Pancreas (tissue), 10 donors: ENCODE measurements around the gene ADAMTS2. TPM values are rescaled to one million over a fixed set of nuclear protein-coding genes. Genes with fewer than 3 reads are reported as not detected.

Experiments
- ATAC-seq, 4 donors: fragments of 200-7000 bp; cut with Tn5 transposase; one replicate each; pipeline versions ENCODE4 v1.8.0 to v1.9.1; 2020; ENCODE audit warnings: mild to moderate bottlenecking in 4 of 4, moderate library complexity in 4 of 4
- DNase-seq, 6 donors: peaks; one replicate each; pipeline ENCODE4 v3.0.0-alpha.2; 2020
- FAIRE-seq: peaks from 2 replicates; lab custom pipeline; 2012; peaks lifted over from hg19 to GRCh38; lab: Jason Lieb, UNC
- H3K27ac ChIP-seq, 4 donors: fragments of 200-600 bp; sonication (generic); 1 replicate in 3 of 4; 2 replicates in 1 of 4; pipeline versions ENCODE4 v1.5.0 to v1.8.0; 2020
- H3K27me3 ChIP-seq, 4 donors: fragments of 200-600 bp; one replicate each; pipeline ENCODE4 v1.8.0; 2021
- H3K36me3 ChIP-seq, 3 donors: fragments of 200-600 bp; sonication (generic) in 1 of 3; one replicate each; pipeline versions ENCODE4 v1.5.0 to v1.8.0; 2020 to 2021
- H3K4me1 ChIP-seq, 3 donors: fragments of 200-600 bp; one replicate each; pipeline ENCODE4 v1.8.0; 2021
- H3K4me3 ChIP-seq, 4 donors: fragments of 200-600 bp; sonication (generic) in 2 of 4; one replicate each; pipeline versions ENCODE4 v1.5.0 to v1.8.0; 2020 to 2021
- H3K9me3 ChIP-seq, 4 donors: fragments of 200-600 bp; one replicate each; pipeline ENCODE4 v1.8.0; 2021
- CTCF ChIP-seq, 4 donors: fragments of 200-600 bp; sonication (generic) in 3 of 4; IDR thresholded peaks; one replicate each; pipeline versions ENCODE4 v1.5.0 to v1.8.0; 2021; ENCODE audit warnings: antibody characterized with exemption in 4 of 4
- WGBS, 2 donors: extraction: QIAGEN DNeasy Blood & Tissue Kit; methylation state at CpG; one replicate each; pipeline ENCODE4 v1.1.7; 2013; 5-methylcytosine and 5-hydroxymethylcytosine counted together
- intact Hi-C, 3 donors: fragments of 100-400 bp; cut with DNase I; formaldehyde crosslinking; loops; one replicate each; pipeline versions ENCODE4 v1.11.1 to v1.14.2; 2022
- polyA plus RNA-seq, 2 donors: library from polyadenylated mRNA; stranded (reverse); fragments of 200-250 nt; gene quantifications; one replicate each; pipeline ENCODE4 v1.2.3, GENCODE V29; 2013
- total RNA-seq, 6 donors: library from RNA; stranded (reverse); fragmentation: NEBNext Ultra II Directional in 4 of 6; extraction: Animal tissue kit (Norgen Biotek cat#: 25700) in 4 of 6; gene quantifications; one replicate each; pipeline versions ENCODE4 v1.2.1 to v1.2.4, GENCODE V29; 2021 to 2023
- donor health status: healthy with polysubstance abuse.
- donor health status: DM: no; HTN: no; CAD: no; lungs with moderate emphysema.
- donor health status: DM: no; HTN: no; CAD: no.
- donor health status: control.
- donor health status: control.
- donor health status: Bipolar disorder and iron deficiency.
- donor health status: DM: yes; HTN: yes; CAD: no.
- donor health status: DM: no; HTN: no; CAD: no.
- donor health status: DM: no; HTN: no; CAD: no.
- donor health status: DM: yes; HTN: yes; CAD: no.

ADAMTS2 gene
- total and polyA plus RNA-seq, 8 donors: 1.3 to 18.5 (median 5.8) TPM

GRCh38 chr5:179322071-179323025 is 22.9 kb downstream of the ADAMTS2 start:
- Histone ChIP-seq H3K27me3 (peaks cover 0 to 3% (median 0%) of the 10 kb centered on the region in 4 donors), H3K27ac (no peak overlapping the region), H3K4me1 (no peaks in the 10 kb centered on the region), H3K4me3 (no peak overlapping the region), H3K36me3 (no peaks in the 10 kb centered on the region), H3K9me3 (no peaks in the 10 kb centered on the region)
- FAIRE-seq (no peak), ATAC-seq (peak in 1 of 4 donors; percentile 16), DNase-seq (peak in 2 of 6 donors; percentile 39 to 52)
- TF ChIP-seq CTCF (IDR thresholded peaks at IDR 0.05): no peak
- intact Hi-C loops: no loop called here
- WGBS, 2 donors: 58 to 68% methylated on average over 32 of the region's 32 CpGs

- 65 to 72% methylated on average over 13 of the region's 13 CpGs for WGBS, 2 donors
- no peak for FAIRE-seq
- H3K4me1 ChIP-seq: no peaks in the 10 kb centered on the region
- H3K4me3 ChIP-seq: no peak overlapping the region
- H3K27me3 ChIP-seq: no peaks in the 10 kb centered on the region
- H3K36me3 ChIP-seq: no peaks in the 10 kb centered on the region
- no peak for ATAC-seq
- H3K27ac ChIP-seq: no peak overlapping the region
- no peaks in the 10 kb centered on the region for H3K9me3 ChIP-seq
- TF ChIP-seq CTCF (IDR thresholded peaks at IDR 0.05): no peak
- intact Hi-C loops: no loop called here
- DNase-seq: peak in 2 of 6 donors; percentile 29 to 40
These were observed 23.9 kb downstream of the ADAMTS2 start for GRCh38 chr5:179321206-179321987.

GRCh38 chr5:179319741-179320281 is 25.4 kb downstream of the ADAMTS2 start:
- H3K4me1 ChIP-seq: no peaks in the 10 kb centered on the region
- intact Hi-C loops: no loop called here
- no peaks in the 10 kb centered on the region for H3K9me3 ChIP-seq
- FAIRE-seq (no peak), DNase-seq (peak in 2 of 6 donors; percentile 40 to 50), ATAC-seq (peak in 3 of 4 donors; percentile 37 to 60 (median 49))
- WGBS, 2 donors: 27 to 32% methylated on average over 11 of the region's 11 CpGs
- H3K27ac ChIP-seq: no peak overlapping the region
- no peaks in the 10 kb centered on the region for H3K36me3 ChIP-seq
- H3K4me3 ChIP-seq: no peak overlapping the region
- H3K27me3 ChIP-seq: no peaks in the 10 kb centered on the region
- no peak for TF ChIP-seq CTCF (IDR thresholded peaks at IDR 0.05)

- no peaks in the 10 kb centered on the region for H3K9me3 ChIP-seq
- 69 to 81% methylated on average over 8 of the region's 8 CpGs for WGBS, 2 donors
- intact Hi-C loops: no loop called here
These were observed 26.1 kb downstream of the ADAMTS2 start for GRCh38 chr5:179319123-179319522.

More at GRCh38 chr5:179319123-179319522, 26.1 kb downstream of the ADAMTS2 start:
- Histone ChIP-seq H3K27me3 (no peaks in the 10 kb centered on the region), H3K27ac (no peak overlapping the region), H3K4me1 (no peaks in the 10 kb centered on the region), H3K4me3 (no peak overlapping the region), H3K36me3 (no peaks in the 10 kb centered on the region)
- FAIRE-seq (no peak), DNase-seq (peak in 1 of 6 donors; percentile 15), ATAC-seq (no peak)
- no peak for TF ChIP-seq CTCF (IDR thresholded peaks at IDR 0.05)
